Neural progenitor cell (in vitro differentiated cells): ENCODE measurements around the gene DNM2. TPM values are rescaled to one million over a fixed set of nuclear protein-coding genes. Genes with fewer than 3 reads are reported as not detected.

Experiments
- DNase-seq: peaks from one replicate; pipeline ENCODE4 v3.0.0-alpha.2; 2016; ENCODE audit warnings: low spot score
- H2AFZ ChIP-seq: fragments of 200-600 bp; sonication (generic); replicated peaks from 2 replicates; pipeline ENCODE4 v1.6.1; 2016; ENCODE audit warnings: antibody characterized with exemption
- H3F3A ChIP-seq: fragments of 200-600 bp; sonication (generic); 2 replicates; pipeline ENCODE4 v1.6.1; 2016; ENCODE audit warnings: antibody characterized with exemption, low read depth
- H3K27ac ChIP-seq: fragments of 200-600 bp; sonication (generic); 2 replicates; pipeline ENCODE4 v1.5.1; 2016; ENCODE audit warnings: mild to moderate bottlenecking
- H3K27me3 ChIP-seq: fragments of 200-600 bp; sonication (generic); 2 replicates; pipeline ENCODE4 v1.6.1; 2016; ENCODE audit warnings: mild to moderate bottlenecking, moderate library complexity
- H3K36me3 ChIP-seq: fragments of 200-600 bp; sonication (generic); 2 replicates; pipeline ENCODE4 v1.5.1; 2016
- H3K4me1 ChIP-seq: fragments of 200-600 bp; sonication (generic); 2 replicates; pipeline ENCODE4 v1.6.1; 2016; ENCODE audit warnings: mixed run types
- H3K4me2 ChIP-seq: fragments of 200-600 bp; sonication (generic); 2 replicates; pipeline ENCODE4 v1.6.1; 2016
- H3K4me3 ChIP-seq: fragments of 200-600 bp; sonication (generic); 2 replicates; pipeline ENCODE4 v1.5.1; 2016
- H3K79me2 ChIP-seq: fragments of 200-600 bp; sonication (generic); 2 replicates; pipeline ENCODE4 v1.6.1; 2016; ENCODE audit warnings: low read depth
- H3K9ac ChIP-seq: fragments of 200-600 bp; sonication (generic); 2 replicates; pipeline ENCODE4 v1.6.1; 2016
- H3K9me3 ChIP-seq: fragments of 200-600 bp; sonication (generic); 2 replicates; pipeline ENCODE4 v1.5.1; 2016; ENCODE audit warnings: low read depth
- H4K20me1 ChIP-seq: fragments of 200-600 bp; sonication (generic); 2 replicates; pipeline ENCODE4 v1.6.1; 2016; ENCODE audit warnings: low read depth
- H3K27ac Mint-ChIP-seq: 3 replicates; pipeline ENCODE4 v1.8.0; 2021; ENCODE audit warnings: mixed read lengths
- H3K27me3 Mint-ChIP-seq: 2 replicates; pipeline ENCODE4 v1.8.0; 2022; ENCODE audit warnings: low read depth, mild to moderate bottlenecking, inconsistent platforms, moderate library complexity, mixed read lengths; ENCODE audit not compliant: insufficient read depth
- H3K36me3 Mint-ChIP-seq: 3 replicates; pipeline ENCODE4 v1.8.0; 2021; ENCODE audit warnings: mixed read lengths
- H3K4me1 Mint-ChIP-seq: 3 replicates; pipeline ENCODE4 v1.8.0; 2021; ENCODE audit warnings: mixed read lengths
- H3K4me3 Mint-ChIP-seq: 3 replicates; pipeline ENCODE4 v1.8.0; 2021; ENCODE audit warnings: mild to moderate bottlenecking, moderate library complexity, mixed read lengths
- H3K9me3 Mint-ChIP-seq: 3 replicates; pipeline ENCODE4 v1.8.0; 2020; ENCODE audit warnings: mixed read lengths
- CTCF ChIP-seq: fragments of 200-600 bp; sonication (generic); IDR thresholded peaks from 2 replicates; pipeline ENCODE4 v1.5.1; 2017; ENCODE audit warnings: antibody characterized with exemption, mild to moderate bottlenecking
- EZH2 ChIP-seq: fragments of 200-600 bp; sonication (generic); IDR thresholded peaks from 2 replicates; pipeline ENCODE4 v1.6.1; 2017; ENCODE audit warnings: antibody characterized with exemption, mild to moderate bottlenecking, moderate library complexity
- EZH2phosphoT487 ChIP-seq: fragments of 200-600 bp; sonication (generic); IDR thresholded peaks from 2 replicates; pipeline ENCODE4 v1.6.1; 2017; ENCODE audit warnings: antibody characterized with exemption
- total RNA-seq: library from RNA; depleted of rRNA; stranded (reverse); fragments of >200 nt; gene quantifications from 2 replicates; pipeline ENCODE4 v1.2.3, GENCODE V29; 2015; ENCODE audit warnings: low replicate concordance

The DNM2 gene
- total RNA-seq, 1 donor from 2014 or later: 49.9 TPM

- Mint-ChIP-seq H3K27ac (no peak overlapping the region), H3K9me3 (no peaks in the 10 kb centered on the region), H3K27me3 (peaks cover 15% of the 10 kb centered on the region), H3K36me3 (peaks cover 12% of the 10 kb centered on the region), H3K4me1 (peaks cover 4% of the 10 kb centered on the region), H3K4me3 (no peak overlapping the region)
- Histone ChIP-seq H3F3A (peaks cover 31% of the 10 kb centered on the region), H3K4me2 (no peak overlapping the region), H3K27me3 (no peaks in the 10 kb centered on the region), H3K79me2 (no peaks in the 10 kb centered on the region), H3K27ac (peak overlapping the region; percentile 58), H4K20me1 (no peaks in the 10 kb centered on the region), H2AFZ (no peak overlapping the region), H3K4me1 (no peaks in the 10 kb centered on the region), H3K9ac (no peak overlapping the region), H3K36me3 (no peaks in the 10 kb centered on the region), H3K4me3 (no peak overlapping the region), H3K9me3 (no peaks in the 10 kb centered on the region)
- no peak for DNase-seq
- no peak for TF ChIP-seq EZH2
- TF ChIP-seq EZH2phosphoT487: no peak
These were observed 113.3 kb downstream of the DNM2 start for GRCh38 chr19:10830931-10831779.

GRCh38 chr19:10831987-10832938 lies 114.4 kb downstream of the DNM2 start:
- Histone ChIP-seq H3K4me3 (no peak overlapping the region), H3K4me1 (no peaks in the 10 kb centered on the region), H3K9me3 (no peaks in the 10 kb centered on the region), H3K36me3 (no peaks in the 10 kb centered on the region), H2AFZ (no peak overlapping the region), H3K79me2 (no peaks in the 10 kb centered on the region), H3K9ac (no peak overlapping the region), H4K20me1 (no peaks in the 10 kb centered on the region), H3K27ac (no peak overlapping the region), H3K27me3 (no peaks in the 10 kb centered on the region), H3K4me2 (no peak overlapping the region), H3F3A (peaks cover 37% of the 10 kb centered on the region)
- no peak for DNase-seq
- H3K4me3 Mint-ChIP-seq: no peak overlapping the region
- H3K36me3 Mint-ChIP-seq: peaks cover 8% of the 10 kb centered on the region
- peaks cover 14% of the 10 kb centered on the region for H3K4me1 Mint-ChIP-seq
- H3K27me3 Mint-ChIP-seq: peaks cover 15% of the 10 kb centered on the region
- no peak overlapping the region for H3K27ac Mint-ChIP-seq
- H3K9me3 Mint-ChIP-seq: no peaks in the 10 kb centered on the region
- TF ChIP-seq CTCF: no peak
- TF ChIP-seq EZH2phosphoT487: no peak
- no peak for TF ChIP-seq EZH2

GRCh38 chr19:10832939-10833296 lies 115.0 kb downstream of the DNM2 start:
- Histone ChIP-seq H3K27me3 (no peaks in the 10 kb centered on the region), H3K9me3 (no peaks in the 10 kb centered on the region), H3K9ac (no peak overlapping the region), H2AFZ (no peak overlapping the region), H3K4me1 (no peaks in the 10 kb centered on the region), H4K20me1 (no peaks in the 10 kb centered on the region), H3K79me2 (no peaks in the 10 kb centered on the region), H3K4me3 (no peak overlapping the region), H3K36me3 (no peaks in the 10 kb centered on the region), H3K4me2 (no peak overlapping the region), H3K27ac (no peak overlapping the region), H3F3A (peaks cover 37% of the 10 kb centered on the region)
- H3K27ac Mint-ChIP-seq: no peak overlapping the region
- no peak overlapping the region for H3K4me3 Mint-ChIP-seq
- peaks cover 15% of the 10 kb centered on the region for H3K27me3 Mint-ChIP-seq
- H3K36me3 Mint-ChIP-seq: peaks cover 8% of the 10 kb centered on the region
- no peaks in the 10 kb centered on the region for H3K9me3 Mint-ChIP-seq
- TF ChIP-seq CTCF (no peak), EZH2phosphoT487 (no peak), EZH2 (no peak)
- no peak for DNase-seq
- peaks cover 14% of the 10 kb centered on the region for H3K4me1 Mint-ChIP-seq
